HCT116 (cell line): Measurements from ENCODE around the gene SLC46A3. TPM values are rescaled to one million over a fixed set of nuclear protein-coding genes. Genes with fewer than 3 reads are reported as not detected.

Experiments
- ATAC-seq: fragments of 200-7000 bp; cut with Tn5 transposase; 2 replicates; pipeline ENCODE4 v1.9.1; 2020; ENCODE audit warnings: mild to moderate bottlenecking, moderate library complexity
- BruUV-seq: library from RNA; stranded (reverse); fragments of 400-500 nt; replicated peaks from 2 replicates; lab custom pipeline; 2021; lab: Mats Ljungman, UMichigan
- CTCF ChIA-PET: fragments of 300-600 bp; sonication (Branson Sonifier 250); formaldehyde crosslinking; loops from one replicate; lab custom pipeline; 2021; ENCODE audit warnings: antibody characterized with exemption; lab: Charles Lee
- POLR2A ChIA-PET: fragments of 300-600, 350-600 bp; sonication (Branson Sonifier 250); formaldehyde crosslinking; loops from one replicate; lab custom pipeline; 2021; ENCODE audit warnings: antibody characterized with exemption; lab: Charles Lee
- RAD21 ChIA-PET, 2 experiments: fragments of 300-600 bp; sonication (Branson Sonifier 250); formaldehyde crosslinking; loops; one replicate each; lab custom pipeline; 2023; ENCODE audit warnings: low total read pairs in 2 of 2; ENCODE audit not compliant: uncharacterized antibody in 2 of 2, unreplicated experiment in 2 of 2, low non-redundant PET in 1 of 2; lab: Charles Lee
- DNase-seq: peaks from one replicate; pipeline ENCODE4 v3.0.0-alpha.2; 2010; ENCODE audit warnings: low read depth, low spot score
- H2AFZ ChIP-seq: fragments of 200-600 bp; shearing (Covaris generic), sonication (generic); 2 replicates; pipeline ENCODE4 v1.6.1; 2017; ENCODE audit warnings: low read depth, mixed run types, mixed read lengths, antibody characterized with exemption, low read length; ENCODE audit not compliant: poor library complexity, severe bottlenecking
- H3K27ac ChIP-seq: 2 replicates; pipeline ENCODE4 v1.5.1; 2012; ENCODE audit warnings: low read depth, low read length
- H3K27me3 ChIP-seq: fragments of 200-600 bp; sonication (generic); 2 replicates; pipeline ENCODE4 v1.6.1; 2016; ENCODE audit warnings: mixed run types, low read length, mixed read lengths; ENCODE audit not compliant: insufficient read depth
- H3K36me3 ChIP-seq, 2 experiments: fragments of 200-500 bp in 1 of 2; fragments of 200-600 bp in 1 of 2; sonication (Bioruptor generic) in 1 of 2; sonication (generic) in 1 of 2; 2 replicates each; pipeline versions ENCODE4 v1.5.1 to v1.6.1; 2014 to 2016; ENCODE audit warnings: low read length in 2 of 2, inconsistent platforms in 1 of 2, mixed read lengths in 1 of 2, mixed run types in 1 of 2; ENCODE audit not compliant: insufficient read depth in 2 of 2, control insufficient read depth in 1 of 2
- H3K4me1 ChIP-seq, 2 experiments: fragments of 200-600 bp in 1 of 2; sonication (generic) in 1 of 2; 2 replicates each; pipeline versions ENCODE4 v1.5.1 to v1.6.1; 2012 to 2017; ENCODE audit warnings: low read length in 2 of 2, inconsistent platforms in 1 of 2, mild to moderate bottlenecking in 1 of 2, mixed read lengths in 1 of 2, mixed run types in 1 of 2, moderate library complexity in 1 of 2; ENCODE audit not compliant: insufficient read depth in 2 of 2, control insufficient read depth in 1 of 2
- H3K4me2 ChIP-seq: fragments of 200-600 bp; sonication (generic); 2 replicates; pipeline ENCODE4 v1.6.1; 2017; ENCODE audit warnings: mixed run types, low read length, mixed read lengths
- H3K4me3 ChIP-seq, 2 experiments: fragments of 200-600 bp in 1 of 2; sonication (generic) in 1 of 2; replicated peaks in 1 of 2; 2 replicates each; pipeline ENCODE4 v1.5.1; 2011 to 2016; ENCODE audit warnings: low read length in 2 of 2, control low read depth in 1 of 2, low read depth in 1 of 2, mild to moderate bottlenecking in 1 of 2, mixed read lengths in 1 of 2, mixed run types in 1 of 2
- H3K79me2 ChIP-seq: fragments of 200-600 bp; sonication (generic); 2 replicates; pipeline ENCODE4 v1.6.1; 2017; ENCODE audit warnings: mild to moderate bottlenecking, mixed run types, low read length, moderate library complexity, mixed read lengths; ENCODE audit not compliant: insufficient read depth
- H3K9ac ChIP-seq: fragments of 200-600 bp; sonication (generic); 2 replicates; pipeline ENCODE4 v1.6.1; 2016; ENCODE audit warnings: low read length, mixed read lengths
- H3K9me2 ChIP-seq: fragments of 200-600 bp; sonication (generic), shearing (Covaris generic); 2 replicates; pipeline ENCODE4 v1.6.1; 2017; ENCODE audit warnings: mixed run types, mild to moderate bottlenecking, moderate library complexity; ENCODE audit not compliant: insufficient read depth
- H3K9me3 ChIP-seq, 2 experiments: fragments of 200-500 bp in 1 of 2; fragments of 200-600 bp in 1 of 2; sonication (Bioruptor generic) in 1 of 2; sonication (generic) in 1 of 2; 2 replicates each; pipeline ENCODE4 v1.6.1; 2014 to 2017; ENCODE audit warnings: low read length in 2 of 2, mixed read lengths in 2 of 2, inconsistent platforms in 1 of 2, low read depth in 1 of 2, mild to moderate bottlenecking in 1 of 2, mixed run types in 1 of 2, moderate library complexity in 1 of 2; ENCODE audit not compliant: control insufficient read depth in 1 of 2, insufficient read depth in 1 of 2
- H4K20me1 ChIP-seq: fragments of 200-600 bp; sonication (generic), shearing (Covaris generic); 2 replicates; pipeline ENCODE4 v1.6.1; 2017; ENCODE audit warnings: mixed run types, mild to moderate bottlenecking, moderate library complexity; ENCODE audit not compliant: insufficient read depth
- ATF3 ChIP-seq: IDR thresholded peaks from 2 replicates; pipeline ENCODE4 v1.6.1; 2012
- CEBPB ChIP-seq: IDR thresholded peaks from 2 replicates; pipeline ENCODE4 v1.6.1; 2012; ENCODE audit warnings: low read depth
- CTCF ChIP-seq, 3 experiments: fragments of 200-600 bp in 1 of 3; sonication (generic) in 1 of 3; IDR thresholded peaks in 2 of 3; conservative IDR thresholded peaks in 1 of 3; 2 replicates each; pipeline ENCODE4 v1.5.1; 2012 to 2017; ENCODE audit warnings: low read depth in 2 of 3, low read length in 2 of 3, antibody characterized with exemption in 1 of 3, borderline replicate concordance in 1 of 3, control low read depth in 1 of 3, mild to moderate bottlenecking in 1 of 3, mixed read lengths in 1 of 3, mixed run types in 1 of 3, moderate library complexity in 1 of 3; ENCODE audit not compliant: insufficient read depth in 1 of 3
- EGR1 ChIP-seq: IDR thresholded peaks from 2 replicates; pipeline ENCODE4 v1.6.1; 2012; ENCODE audit warnings: low read depth
- ELF1 ChIP-seq: IDR thresholded peaks from 2 replicates; pipeline ENCODE4 v1.6.1; 2012; ENCODE audit warnings: low read depth, borderline replicate concordance
- EZH2 ChIP-seq: fragments of 200-600 bp; sonication (generic); IDR thresholded peaks from 2 replicates; pipeline ENCODE4 v1.6.1; 2017; ENCODE audit warnings: antibody characterized with exemption, mixed run types
- EZH2phosphoT487 ChIP-seq: fragments of 200-600 bp; IDR thresholded peaks from 2 replicates; pipeline ENCODE4 v1.6.1; 2018; ENCODE audit warnings: antibody characterized with exemption, borderline replicate concordance
- POLR2A ChIP-seq: IDR thresholded peaks from 2 replicates; pipeline ENCODE4 v1.7.0; 2011; ENCODE audit warnings: borderline replicate concordance; ENCODE audit not compliant: insufficient read depth, insufficient read length; ENCODE audit errors: extremely low read depth
- SP1 ChIP-seq: IDR thresholded peaks from 2 replicates; pipeline ENCODE4 v1.6.1; 2012; ENCODE audit warnings: low read depth
- SRF ChIP-seq: IDR thresholded peaks from 2 replicates; pipeline ENCODE4 v1.6.1; 2012; ENCODE audit warnings: low read depth
- TCF7L2 ChIP-seq: IDR thresholded peaks from 2 replicates; pipeline ENCODE4 v1.7.0; 2011; ENCODE audit warnings: borderline replicate concordance, inconsistent platforms; ENCODE audit not compliant: insufficient read depth, insufficient read length; ENCODE audit errors: extremely low read depth
- ZFX ChIP-seq: fragments of 450-650 bp; IDR thresholded peaks from 2 replicates; pipeline ENCODE4 v1.6.1; 2017
- intact Hi-C: fragments of 100-400 bp; cut with micrococcal nuclease; formaldehyde crosslinking; loops from 2 replicates; pipeline ENCODE4 v1.10.0; 2022
- total RNA-seq: library from RNA; stranded (reverse); gene quantifications from one replicate; pipeline ENCODE4 v1.2.1, GENCODE V29; 2021; ENCODE audit not compliant: unreplicated experiment

The SLC46A3 gene
- total RNA-seq, 1 experiment from 2014 or later, result 0.93 TPM

- Histone ChIP-seq H3K36me3 (no peaks in the 10 kb centered on the region), H3K27me3 (no peaks in the 10 kb centered on the region), H3K27ac (no peak overlapping the region), H3K79me2 (no peaks in the 10 kb centered on the region), H3K9me3 (no peaks in the 10 kb centered on the region), H3K9ac (no peak overlapping the region), H2AFZ (no peak overlapping the region), H3K4me3 (no peak overlapping the region)
- no peak for DNase-seq
- no TSS peak for BruUV-seq
- CTCF ChIA-PET, result no interaction called here
- TF ChIP-seq ATF3 (no peak), ELF1 (no peak), EZH2phosphoT487 (no peak), ZFX (no peak), CEBPB (no peak), POLR2A (no peak), SP1 (no peak), CTCF (IDR thresholded peaks at IDR 0.05 in 2 of 3, conservative IDR thresholded peaks at IDR 0.05 in 1 of 3; ENCODE audit: borderline replicate concordance in 1 of 3, insufficient read depth in 1 of 3, low read depth in 2 of 3, low read length in 2 of 3) (no peak), TCF7L2 (no peak), EGR1 (no peak), SRF (no peak), EZH2 (no peak)
- TF ChIP-seq, all 23 proteins: peak for 0
- RAD21 ChIA-PET, result no interaction called here
- ATAC-seq, result no peak
- Histone ChIP-seq H3K4me1 (peaks cover 23 to 26% of the 10 kb centered on the region in 2 experiments), H4K20me1 (no peaks in the 10 kb centered on the region), H3K4me2 (no peak overlapping the region), H3K9me2 (no peaks in the 10 kb centered on the region)
- POLR2A ChIA-PET, result no interaction called here
- intact Hi-C loops, result no loop called here
Observed at GRCh38 chr13:28750187-28751045, 31.6 kb upstream of the SLC46A3 start.
